Sigmoid colon (tissue), 4 donors: ENCODE data around the gene TXN2.

Experiments
- EP300 ChIP-seq, 4 donors: sonication (generic); formaldehyde crosslinking; IDR thresholded peaks; one replicate each; pipeline ENCODE4 v1.6.1; 2017; ENCODE audit warnings: antibody characterized with exemption in 4 of 4
- POLR2A ChIP-seq, 2 donors: fragments of 450-650 bp; IDR thresholded peaks; one replicate each; pipeline ENCODE4 v1.6.1; 2016; ENCODE audit warnings: antibody characterized with exemption in 2 of 2, mild to moderate bottlenecking in 2 of 2, moderate library complexity in 2 of 2
- POLR2AphosphoS5 ChIP-seq, 4 donors: sonication (generic); formaldehyde crosslinking; IDR thresholded peaks; one replicate each; pipeline ENCODE4 v1.6.1; 2017; ENCODE audit warnings: antibody characterized with exemption in 4 of 4
- TF ChIP-seq, protein P1 (sequence below), 4 experiments: fragments of 450-650 bp in 3 of 4; fragments of 200-600 bp in 1 of 4; IDR thresholded peaks; one replicate each; pipeline ENCODE4 v1.5.1; 2016 to 2019; ENCODE audit warnings: antibody characterized with exemption in 4 of 4, mild to moderate bottlenecking in 3 of 4, moderate library complexity in 2 of 4

GRCh38 chr22:36486619-36487384 lies 5.4 kb upstream of the TXN2 start:
- TF ChIP-seq, protein P1, sequence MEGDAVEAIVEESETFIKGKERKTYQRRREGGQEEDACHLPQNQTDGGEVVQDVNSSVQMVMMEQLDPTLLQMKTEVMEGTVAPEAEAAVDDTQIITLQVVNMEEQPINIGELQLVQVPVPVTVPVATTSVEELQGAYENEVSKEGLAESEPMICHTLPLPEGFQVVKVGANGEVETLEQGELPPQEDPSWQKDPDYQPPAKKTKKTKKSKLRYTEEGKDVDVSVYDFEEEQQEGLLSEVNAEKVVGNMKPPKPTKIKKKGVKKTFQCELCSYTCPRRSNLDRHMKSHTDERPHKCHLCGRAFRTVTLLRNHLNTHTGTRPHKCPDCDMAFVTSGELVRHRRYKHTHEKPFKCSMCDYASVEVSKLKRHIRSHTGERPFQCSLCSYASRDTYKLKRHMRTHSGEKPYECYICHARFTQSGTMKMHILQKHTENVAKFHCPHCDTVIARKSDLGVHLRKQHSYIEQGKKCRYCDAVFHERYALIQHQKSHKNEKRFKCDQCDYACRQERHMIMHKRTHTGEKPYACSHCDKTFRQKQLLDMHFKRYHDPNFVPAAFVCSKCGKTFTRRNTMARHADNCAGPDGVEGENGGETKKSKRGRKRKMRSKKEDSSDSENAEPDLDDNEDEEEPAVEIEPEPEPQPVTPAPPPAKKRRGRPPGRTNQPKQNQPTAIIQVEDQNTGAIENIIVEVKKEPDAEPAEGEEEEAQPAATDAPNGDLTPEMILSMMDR (IDR thresholded peaks at IDR 0.05), result peak; percentile 76 to 84 (median 77)
- no peak for TF ChIP-seq POLR2A (IDR thresholded peaks at IDR 0.05)
- peak; percentile 38 to 87 (median 66) for TF ChIP-seq POLR2AphosphoS5 (IDR thresholded peaks at IDR 0.05)
- TF ChIP-seq EP300 (IDR thresholded peaks at IDR 0.05), result no peak
